HG02763 (cell line): ENCODE measurements around the gene NIPSNAP2.
"Not testable (repeated sequence)": the region's sequence is repeated elsewhere in the genome, so short reads cannot be mapped to it uniquely, and the experiment has no call there.

Experiments
- ATAC-seq: cut with Tn5 transposase; IDR thresholded peaks from one replicate; pipeline ENCODE4 v1.9.1; 2021; ENCODE audit warnings: mild to moderate bottlenecking, moderate library complexity; ENCODE audit not compliant: unreplicated experiment

NIPSNAP2 gene

GRCh38 chr7:55964261-55965099, at the start of gene NIPSNAP2:
Gene NIPSNAP2, plus strand, starts transcription at chr7:55964585. Its CDS starts 25 bp downstream, at chr7:55964610.
- peak; percentile 87 for ATAC-seq

- ATAC-seq, result no peak
These were observed 46.6 kb upstream of the NIPSNAP2 start for GRCh38 chr7:55917771-55918170.

- ATAC-seq, result no peak
These were observed 36.2 kb upstream of the NIPSNAP2 start for GRCh38 chr7:55928006-55928767.

- no peak for ATAC-seq
These were observed 32.8 kb upstream of the NIPSNAP2 start for GRCh38 chr7:55931421-55932151.

GRCh38 chr7:55939514-55940123, 24.8 kb upstream of the NIPSNAP2 start:
- no peak for ATAC-seq

GRCh38 chr7:55946545-55946944, 17.8 kb upstream of the NIPSNAP2 start:
- no peak for ATAC-seq

GRCh38 chr7:55951637-55952351, 12.6 kb upstream of the NIPSNAP2 start, which contains the start of gene MRPS17:
Gene MRPS17, plus strand, starts transcription at chr7:55951877. Its CDS starts 1,319 bp downstream, at chr7:55953196.
- ATAC-seq, result peak; percentile 100

- ATAC-seq, result not testable (repeated sequence)
These were observed 12.1 kb upstream of the NIPSNAP2 start for GRCh38 chr7:55952352-55952671.

GRCh38 chr7:55953707-55954475, 10.5 kb upstream of the NIPSNAP2 start:
- ATAC-seq, result no peak

GRCh38 chr7:55957190-55957589, 7.2 kb upstream of the NIPSNAP2 start:
- ATAC-seq, result no peak

GRCh38 chr7:55962014-55962413, 2.4 kb upstream of the NIPSNAP2 start:
- no peak for ATAC-seq

- ATAC-seq, result no peak
These were observed 709 bp upstream of the NIPSNAP2 start for GRCh38 chr7:55963584-55964168.

- ATAC-seq, result no peak
These were observed 700 bp downstream of the NIPSNAP2 start for GRCh38 chr7:55965100-55965470.

- ATAC-seq, result no peak
These were observed 1.5 kb downstream of the NIPSNAP2 start for GRCh38 chr7:55965805-55966421.

GRCh38 chr7:55966851-55967250, 2.5 kb downstream of the NIPSNAP2 start:
- no peak for ATAC-seq

- ATAC-seq, result no peak
These were observed 5.0 kb downstream of the NIPSNAP2 start for GRCh38 chr7:55969391-55969790.

GRCh38 chr7:55970561-55970960, 6.2 kb downstream of the NIPSNAP2 start:
- no peak for ATAC-seq

GRCh38 chr7:55970978-55971377, 6.6 kb downstream of the NIPSNAP2 start:
- ATAC-seq, result no peak

GRCh38 chr7:55973747-55974250, 9.4 kb downstream of the NIPSNAP2 start:
- ATAC-seq, result no peak
